DND-41 (cell line): ENCODE data around the gene WAPL.

ENCODE experiments used
- ATAC-seq: fragments of 200-7000 bp; cut with Tn5 transposase; 3 replicates; pipeline ENCODE4 v1.9.1; 2021; ENCODE audit warnings: low read depth; ENCODE audit not compliant: insufficient read depth
- DNase-seq: peaks from one replicate; pipeline ENCODE4 v3.0.0-alpha.2; 2020
- H2AFZ ChIP-seq: 2 replicates; pipeline ENCODE4 v1.6.0; 2012; ENCODE audit warnings: low read depth, low read length
- H3K27ac ChIP-seq: 2 replicates; pipeline ENCODE4 v1.5.1; 2012; ENCODE audit warnings: low read length, inconsistent platforms
- H3K27me3 ChIP-seq: fragments of 200-600 bp; sonication (generic); 2 replicates; pipeline ENCODE4 v1.6.0; 2012; ENCODE audit warnings: low read length, mild to moderate bottlenecking, inconsistent platforms; ENCODE audit not compliant: insufficient read depth, poor library complexity
- H3K36me3 ChIP-seq: 2 replicates; pipeline ENCODE4 v1.5.1; 2012; ENCODE audit warnings: low read length, inconsistent platforms; ENCODE audit not compliant: insufficient read depth
- H3K4me1 ChIP-seq: 2 replicates; pipeline ENCODE4 v1.5.1; 2012; ENCODE audit warnings: mild to moderate bottlenecking, low read length; ENCODE audit not compliant: insufficient read depth
- H3K4me2 ChIP-seq: 2 replicates; pipeline ENCODE4 v1.6.0; 2012; ENCODE audit warnings: mild to moderate bottlenecking, moderate library complexity, low read length, inconsistent platforms; ENCODE audit not compliant: insufficient read depth
- H3K4me3 ChIP-seq, 2 experiments: fragments of 200-600 bp in 1 of 2; shearing (Covaris generic) in 1 of 2; 2 replicates each; pipeline ENCODE4 v1.5.1; 2012 to 2016; ENCODE audit warnings: inconsistent platforms in 2 of 2, low read length in 2 of 2, mild to moderate bottlenecking in 2 of 2, low read depth in 1 of 2, moderate library complexity in 1 of 2
- H3K79me2 ChIP-seq: 2 replicates; pipeline ENCODE4 v1.6.0; 2012; ENCODE audit warnings: low read length, inconsistent platforms; ENCODE audit not compliant: insufficient read depth
- H3K9ac ChIP-seq: 2 replicates; pipeline ENCODE4 v1.6.0; 2012; ENCODE audit warnings: low read depth, mild to moderate bottlenecking, inconsistent platforms, low read length, moderate library complexity
- H3K9me3 ChIP-seq: 2 replicates; pipeline ENCODE4 v1.5.1; 2012; ENCODE audit warnings: low read length, moderate library complexity, mild to moderate bottlenecking, inconsistent platforms; ENCODE audit not compliant: insufficient read depth, severe bottlenecking
- H4K20me1 ChIP-seq: 2 replicates; pipeline ENCODE4 v1.6.0; 2012; ENCODE audit warnings: low read length; ENCODE audit not compliant: insufficient read depth
- EZH2 ChIP-seq: IDR thresholded peaks from 3 replicates; pipeline ENCODE4 v1.6.1; 2012; ENCODE audit warnings: borderline replicate concordance, low read depth, mild to moderate bottlenecking, moderate library complexity, low read length, inconsistent platforms; ENCODE audit not compliant: severe bottlenecking
- TF ChIP-seq, protein P1 (sequence below): IDR thresholded peaks from 2 replicates; pipeline ENCODE4 v1.5.1; 2012; ENCODE audit warnings: borderline replicate concordance, low read length, moderate library complexity, mild to moderate bottlenecking; ENCODE audit not compliant: poor library complexity, severe bottlenecking; ENCODE audit errors: extremely low read depth

The WAPL gene

DNA sequence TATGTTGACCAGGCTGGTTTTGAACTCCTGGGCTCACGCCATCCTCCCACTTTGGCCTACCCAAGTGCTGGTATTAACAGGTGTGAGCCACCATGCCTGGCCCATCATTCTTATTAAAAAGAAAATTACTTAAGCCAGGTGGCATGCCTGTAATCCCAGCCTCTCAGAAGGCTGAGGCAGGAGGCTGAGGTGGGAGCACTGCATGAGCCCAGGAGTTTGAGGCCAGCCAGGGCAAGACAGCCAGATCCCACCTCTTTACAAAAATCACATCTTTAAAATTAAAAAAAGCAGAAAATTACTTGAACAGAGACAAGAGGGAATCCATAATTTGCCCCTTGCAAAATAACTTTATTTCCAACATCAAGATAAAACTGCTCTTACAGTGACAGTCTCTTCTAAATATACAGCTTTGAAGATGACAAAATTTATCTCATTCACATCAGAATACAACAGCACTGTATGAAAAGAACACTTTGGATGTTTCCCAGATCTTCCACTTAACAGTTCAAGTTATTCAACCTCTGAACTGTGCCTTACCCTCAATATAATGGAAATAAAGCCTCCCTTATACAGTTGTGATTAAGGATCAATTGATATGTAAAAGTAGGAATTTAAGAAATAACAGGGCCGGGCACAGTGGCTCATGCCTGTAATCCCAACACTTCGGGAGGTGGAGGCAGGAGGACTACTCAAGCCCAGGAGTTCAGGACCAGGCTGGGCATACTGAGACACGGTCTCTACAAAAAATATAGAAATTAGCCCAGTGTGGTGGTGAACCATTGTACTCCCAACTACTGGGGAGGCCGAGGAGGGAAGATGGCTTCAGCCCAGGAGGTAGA lies 10.3 kb downstream of the WAPL start:
- Histone ChIP-seq H3K27me3 (no peaks in the 10 kb centered on the region), H3K36me3 (peaks cover 78% of the 10 kb centered on the region), H3K4me2 (peak overlapping the region; percentile 43; the same call in 1 of the 2 replicates), H2AFZ (no peak overlapping the region), H4K20me1 (peaks cover 70% of the 10 kb centered on the region), H3K4me1 (peaks cover 20% of the 10 kb centered on the region), H3K9ac (no peak overlapping the region), H3K9me3 (no peaks in the 10 kb centered on the region), H3K4me3 (no peak overlapping the region), H3K27ac (no peak overlapping the region), H3K79me2 (peaks cover 98% of the 10 kb centered on the region)
- ATAC-seq (no peak), DNase-seq (no peak)
- TF ChIP-seq, protein P1, sequence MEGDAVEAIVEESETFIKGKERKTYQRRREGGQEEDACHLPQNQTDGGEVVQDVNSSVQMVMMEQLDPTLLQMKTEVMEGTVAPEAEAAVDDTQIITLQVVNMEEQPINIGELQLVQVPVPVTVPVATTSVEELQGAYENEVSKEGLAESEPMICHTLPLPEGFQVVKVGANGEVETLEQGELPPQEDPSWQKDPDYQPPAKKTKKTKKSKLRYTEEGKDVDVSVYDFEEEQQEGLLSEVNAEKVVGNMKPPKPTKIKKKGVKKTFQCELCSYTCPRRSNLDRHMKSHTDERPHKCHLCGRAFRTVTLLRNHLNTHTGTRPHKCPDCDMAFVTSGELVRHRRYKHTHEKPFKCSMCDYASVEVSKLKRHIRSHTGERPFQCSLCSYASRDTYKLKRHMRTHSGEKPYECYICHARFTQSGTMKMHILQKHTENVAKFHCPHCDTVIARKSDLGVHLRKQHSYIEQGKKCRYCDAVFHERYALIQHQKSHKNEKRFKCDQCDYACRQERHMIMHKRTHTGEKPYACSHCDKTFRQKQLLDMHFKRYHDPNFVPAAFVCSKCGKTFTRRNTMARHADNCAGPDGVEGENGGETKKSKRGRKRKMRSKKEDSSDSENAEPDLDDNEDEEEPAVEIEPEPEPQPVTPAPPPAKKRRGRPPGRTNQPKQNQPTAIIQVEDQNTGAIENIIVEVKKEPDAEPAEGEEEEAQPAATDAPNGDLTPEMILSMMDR, result no peak
- TF ChIP-seq EZH2, result no peak

DNA sequence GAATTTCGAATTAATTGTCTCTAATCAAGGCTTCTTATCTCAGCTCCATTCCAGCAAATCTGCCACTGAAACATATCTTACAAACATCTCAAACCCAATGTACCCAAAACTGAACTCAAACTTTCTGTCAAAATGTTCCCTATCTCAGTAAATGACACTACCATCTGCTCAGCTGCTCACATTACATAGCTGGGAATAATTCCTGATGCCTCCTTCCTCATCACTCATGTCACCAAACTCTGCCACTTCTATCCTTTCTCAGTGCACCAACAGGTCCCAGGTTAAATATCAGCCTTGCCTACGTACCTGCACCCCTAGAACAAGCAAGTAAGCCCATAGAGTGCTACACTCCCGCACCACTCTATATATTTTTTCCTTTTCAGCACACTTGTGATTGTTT lies 12.4 kb downstream of the WAPL start:
- H4K20me1 ChIP-seq, result peaks cover 63% of the 10 kb centered on the region
- no peaks in the 10 kb centered on the region for H3K9me3 ChIP-seq
- DNase-seq, result no peak
- peaks cover 71% of the 10 kb centered on the region for H3K36me3 ChIP-seq
- no peak overlapping the region for H3K27ac ChIP-seq
- no peak overlapping the region for H3K4me2 ChIP-seq
- no peaks in the 10 kb centered on the region for H3K27me3 ChIP-seq
- TF ChIP-seq, protein P1, result no peak
- TF ChIP-seq EZH2, result no peak
- H3K4me3 ChIP-seq, result no peak overlapping the region
- no peak for ATAC-seq
- H2AFZ ChIP-seq, result no peak overlapping the region
- no peak overlapping the region for H3K9ac ChIP-seq
- H3K4me1 ChIP-seq, result peaks cover 11% of the 10 kb centered on the region; the same call in 1 of the 2 replicates
- H3K79me2 ChIP-seq, result peaks cover 98% of the 10 kb centered on the region

DNA sequence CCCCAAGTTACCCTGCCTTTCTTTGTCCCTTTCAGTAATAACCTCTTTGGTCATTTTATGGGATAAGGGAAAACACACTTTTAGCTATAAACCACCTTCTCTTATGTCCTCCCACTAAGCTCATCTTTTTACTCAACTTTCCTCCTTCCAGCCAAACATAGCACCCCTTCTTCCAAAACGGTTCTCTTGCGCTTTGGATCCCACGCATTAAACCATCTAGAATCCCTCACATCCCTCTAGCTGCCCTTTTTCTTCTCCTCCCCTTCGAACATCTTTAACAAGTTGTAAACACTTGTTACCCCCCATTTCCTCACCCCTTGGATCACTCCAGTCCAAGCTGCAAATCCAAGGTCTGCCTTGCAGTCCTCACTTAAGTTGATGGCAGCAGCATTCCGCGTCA lies 13.4 kb downstream of the WAPL start:
- H4K20me1 ChIP-seq, result peaks cover 63% of the 10 kb centered on the region
- no peak for TF ChIP-seq EZH2
- TF ChIP-seq, protein P1, result no peak
- ATAC-seq, result no peak
- peaks cover 98% of the 10 kb centered on the region for H3K79me2 ChIP-seq
- DNase-seq, result no peak
- H3K4me3 ChIP-seq, result no peak overlapping the region
- no peak overlapping the region for H2AFZ ChIP-seq
- peaks cover 74% of the 10 kb centered on the region for H3K36me3 ChIP-seq
- H3K27ac ChIP-seq, result no peak overlapping the region; the same call in 1 of the 2 replicates
- H3K9me3 ChIP-seq, result no peaks in the 10 kb centered on the region
- no peaks in the 10 kb centered on the region for H3K27me3 ChIP-seq
- no peak overlapping the region for H3K9ac ChIP-seq
- H3K4me1 ChIP-seq, result peaks cover 9% of the 10 kb centered on the region; the same call in 1 of the 2 replicates
- H3K4me2 ChIP-seq, result no peak overlapping the region
